HG03521 (cell line): ENCODE data around the gene COL6A2.
"Not testable (repeated sequence)": the region's sequence is repeated elsewhere in the genome, so short reads cannot be mapped to it uniquely, and the experiment has no call there.

Experiments
- ATAC-seq: cut with Tn5 transposase; IDR thresholded peaks from one replicate; pipeline ENCODE4 v1.9.1; 2021; ENCODE audit warnings: mild to moderate bottlenecking, moderate library complexity; ENCODE audit not compliant: unreplicated experiment

COL6A2 gene

DNA sequence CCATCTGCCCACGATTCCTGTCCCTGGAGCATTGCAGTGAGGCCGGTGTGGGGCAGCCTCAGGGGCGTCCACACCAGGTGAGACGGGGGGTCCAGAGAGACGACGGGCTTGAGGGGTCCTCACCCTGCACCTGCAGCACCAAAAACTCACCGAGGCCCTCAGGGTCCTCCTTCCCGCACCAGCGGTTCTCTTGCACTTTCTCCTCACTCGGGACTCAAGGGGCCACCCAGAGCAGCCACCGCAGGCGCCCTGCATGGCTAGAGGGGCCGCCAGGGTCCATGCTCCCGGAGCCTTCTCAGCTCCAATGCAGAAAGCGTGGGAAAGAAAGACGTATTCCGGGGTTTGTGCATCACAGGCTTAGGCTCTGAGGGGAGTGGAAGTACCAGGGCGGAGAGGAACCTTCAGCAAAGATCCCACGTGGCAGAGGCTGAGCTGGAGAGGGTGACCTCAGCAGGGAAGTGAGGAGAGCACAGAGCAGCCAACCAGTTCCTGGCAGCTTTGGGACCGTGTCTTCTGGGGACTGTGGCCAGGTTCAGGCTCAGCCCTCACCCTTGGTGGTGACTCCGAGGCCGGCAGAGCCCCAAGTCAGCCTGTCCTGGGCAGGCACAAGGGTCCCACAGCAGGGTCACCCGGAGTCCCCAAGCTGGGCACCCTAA lies 19.5 kb upstream of the COL6A2 start:
- no peak for ATAC-seq

GRCh38 chr21:46078978-46079351 lies 18.9 kb upstream of the COL6A2 start:
- no peak for ATAC-seq

GRCh38 chr21:46079352-46080170 lies 18.4 kb upstream of the COL6A2 start:
- ATAC-seq: no peak

GRCh38 chr21:46080171-46081021 lies 17.5 kb upstream of the COL6A2 start:
- ATAC-seq: no peak

DNA sequence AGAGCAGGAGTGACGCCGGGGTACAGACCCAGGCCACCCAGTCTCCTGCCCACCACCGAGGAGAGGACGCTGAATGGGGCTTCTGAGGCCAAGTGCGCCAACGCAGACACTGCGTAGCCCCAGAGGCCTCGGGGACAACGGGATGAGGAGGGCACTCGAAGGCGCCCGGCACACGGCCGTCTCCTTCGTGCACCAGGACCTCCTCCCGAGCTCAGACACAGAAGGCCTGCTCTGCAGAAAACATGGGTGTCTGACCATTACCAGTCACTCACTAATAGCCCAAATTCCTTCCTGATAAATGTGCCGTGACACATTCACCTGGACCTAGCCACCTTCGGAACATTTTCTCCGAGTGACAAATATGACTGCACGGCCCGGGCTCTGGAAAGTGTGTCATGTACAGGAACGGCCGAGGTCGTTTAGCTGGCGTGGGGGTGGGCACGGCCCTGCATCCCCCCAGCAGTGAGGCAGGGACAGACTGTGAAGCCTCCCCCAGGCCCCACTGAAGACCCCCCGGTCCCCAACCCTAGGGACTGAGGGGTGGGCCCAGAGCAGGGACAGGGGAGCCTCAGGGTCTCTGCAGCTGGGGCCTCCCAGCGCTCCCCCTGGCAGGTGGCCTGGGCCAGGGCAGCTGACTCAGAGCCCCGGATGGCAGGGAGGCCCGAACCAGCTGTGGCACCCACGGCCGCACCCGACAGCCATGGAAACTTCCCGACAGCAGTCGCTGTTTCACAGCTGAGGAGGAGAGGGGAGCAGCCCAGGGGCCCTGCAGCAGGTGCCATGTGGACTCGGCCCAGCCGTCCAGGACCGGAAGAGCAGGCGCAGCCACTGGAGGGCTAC lies 16.7 kb upstream of the COL6A2 start:
- ATAC-seq: no peak

DNA sequence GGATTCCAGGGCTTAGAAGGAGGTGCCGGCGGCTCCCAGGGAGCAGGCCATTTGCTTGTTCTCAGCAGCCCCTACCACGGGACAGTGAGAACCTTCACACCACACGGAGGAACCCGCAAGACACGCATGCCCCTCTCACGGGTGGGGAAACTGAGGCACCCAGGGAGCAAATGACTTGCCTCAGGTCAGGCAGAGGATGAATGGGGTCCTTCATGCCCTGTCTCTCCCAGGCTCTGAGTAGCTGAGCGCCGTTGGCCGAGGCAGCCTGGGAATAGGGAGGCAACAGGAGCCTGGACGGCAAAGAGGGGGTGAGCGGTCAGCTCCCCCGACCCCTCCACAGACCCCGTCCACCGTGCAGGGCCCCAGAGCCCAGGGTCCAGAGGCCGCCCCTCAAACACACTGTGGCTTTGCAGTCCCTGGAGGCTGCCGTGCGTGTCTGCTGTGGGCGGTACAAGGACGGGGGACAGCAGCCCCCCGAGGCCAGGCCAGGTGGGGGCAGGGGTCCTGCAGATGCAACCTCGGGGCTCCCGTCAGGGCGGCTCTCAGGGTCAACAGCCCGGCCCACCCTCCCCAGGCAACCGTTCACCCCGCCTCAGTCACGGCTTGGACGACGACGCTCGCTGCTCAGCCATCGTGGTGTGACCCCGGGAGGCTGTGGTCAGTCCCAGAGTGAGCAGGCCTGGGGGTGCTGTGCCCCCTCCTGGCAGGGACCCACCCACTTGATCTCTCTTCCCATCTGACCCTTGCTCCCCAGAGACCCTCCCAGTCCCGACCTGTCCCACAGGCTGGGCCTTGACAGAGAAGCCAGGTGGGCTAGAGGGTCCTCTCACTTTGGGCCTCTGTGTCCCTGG lies 15.8 kb upstream of the COL6A2 start:
- ATAC-seq: no peak

- no peak for ATAC-seq
Observed at GRCh38 chr21:46082713-46082962, 15.3 kb upstream of the COL6A2 start.

- no peak for ATAC-seq
Observed at GRCh38 chr21:46082963-46083790, 14.7 kb upstream of the COL6A2 start.

- ATAC-seq: no peak
Observed at GRCh38 chr21:46083791-46084561, 13.9 kb upstream of the COL6A2 start.

GRCh38 chr21:46084709-46085108 lies 13.2 kb upstream of the COL6A2 start:
- ATAC-seq: no peak

- ATAC-seq: not testable (repeated sequence)
Observed at GRCh38 chr21:46085259-46085658, 12.7 kb upstream of the COL6A2 start.

DNA sequence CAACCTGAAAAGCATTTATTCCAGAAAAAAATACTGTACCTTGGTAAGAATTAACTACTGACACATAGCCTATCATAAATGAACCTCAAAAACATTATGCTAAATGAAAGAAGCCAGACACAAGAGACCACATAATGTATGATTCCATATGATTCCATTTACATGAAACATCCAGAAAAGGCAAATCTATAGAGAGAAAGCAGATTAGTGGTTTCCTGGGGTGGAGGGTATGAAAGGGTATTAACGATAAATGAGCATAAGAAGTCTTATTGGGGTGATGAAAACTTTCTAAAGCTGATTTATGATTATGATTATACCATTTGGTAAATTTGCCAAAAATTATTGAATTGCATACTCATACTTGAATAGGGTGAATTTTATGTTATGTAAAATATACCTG lies 10.3 kb upstream of the COL6A2 start:
- ATAC-seq: no peak

- no peak for ATAC-seq
Observed at GRCh38 chr21:46088189-46088588, 9.7 kb upstream of the COL6A2 start.

GRCh38 chr21:46089285-46089684 lies 8.6 kb upstream of the COL6A2 start:
- no peak for ATAC-seq

DNA sequence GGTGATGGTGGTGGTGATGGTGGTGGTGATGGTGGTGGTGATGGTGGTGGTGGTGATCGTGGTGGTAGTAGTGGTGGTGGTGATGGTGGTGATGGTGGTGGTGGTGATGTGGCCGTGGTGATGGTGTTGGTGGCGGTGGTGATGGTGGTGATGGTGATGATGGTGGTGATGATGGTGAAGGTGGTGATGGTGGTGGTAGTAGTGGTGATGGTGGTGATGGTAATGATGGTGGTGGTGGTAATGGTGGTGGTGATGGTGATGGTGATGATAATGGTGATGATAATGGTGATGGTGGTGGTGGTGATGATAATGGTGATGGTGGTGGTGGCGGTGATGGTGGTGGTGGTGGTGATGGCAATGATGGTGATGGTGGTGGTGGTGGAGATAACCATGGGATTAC lies 6.8 kb upstream of the COL6A2 start:
- ATAC-seq: no peak

DNA sequence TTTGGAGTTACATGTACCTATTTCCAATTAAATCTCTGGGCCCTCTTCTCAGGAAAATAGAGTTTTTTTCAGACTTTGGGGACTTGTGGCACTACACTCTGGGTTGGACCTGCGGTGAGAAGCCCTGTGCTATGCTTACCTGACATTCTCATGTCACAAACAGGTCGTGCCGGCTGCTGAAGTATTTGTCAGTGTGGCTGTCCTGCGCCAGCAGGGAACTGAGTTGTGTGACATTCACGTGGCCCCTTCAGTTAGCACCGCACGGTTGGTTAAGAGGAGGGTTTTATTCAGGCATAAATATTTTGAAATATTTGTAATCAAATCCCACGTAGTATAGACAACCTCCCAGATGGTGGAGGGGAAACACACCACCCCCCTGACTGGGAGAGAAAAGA lies 6.3 kb upstream of the COL6A2 start:
- no peak for ATAC-seq

DNA sequence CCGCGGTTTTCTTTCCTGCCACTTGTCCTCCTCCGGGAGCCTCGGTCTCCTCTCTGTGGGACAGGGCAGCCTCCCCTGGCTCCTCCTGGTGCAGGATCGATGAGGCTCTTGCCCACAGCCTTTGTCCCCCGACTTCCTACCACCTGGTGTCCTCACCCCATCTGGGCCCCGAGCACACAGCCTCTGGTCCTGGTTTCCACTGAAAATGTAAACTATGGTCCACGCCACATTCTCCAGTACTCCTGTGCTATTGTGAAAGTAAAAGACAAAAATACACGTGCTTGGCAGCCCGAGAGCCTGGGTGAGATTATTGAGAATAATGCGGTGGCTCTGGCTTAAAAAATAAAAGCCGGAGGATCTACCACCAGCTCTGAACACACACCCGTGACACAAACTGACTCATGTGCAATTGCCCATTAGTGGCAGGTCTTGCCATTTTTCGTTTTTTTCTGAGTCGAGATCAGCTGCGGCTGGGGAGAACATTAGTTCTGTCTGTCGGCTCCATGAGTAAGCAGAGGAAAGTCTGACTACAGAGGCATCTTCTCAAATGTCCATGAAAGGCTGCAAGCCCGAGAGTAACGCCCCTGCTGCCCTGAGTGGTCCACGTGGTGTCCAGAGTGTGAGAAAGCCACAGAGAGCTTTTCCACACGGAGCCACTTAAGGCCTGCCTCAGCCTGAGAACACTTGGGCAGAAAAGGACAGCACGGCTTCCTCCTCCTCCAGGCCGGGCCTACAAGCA lies 5.7 kb upstream of the COL6A2 start:
- ATAC-seq: no peak
